DMS53 treated with DMSO at 0.1 percent for 48 hours (cell line): Measurements from ENCODE around the gene FADS3.

Source experiments
- DNase-seq: peaks from one replicate; lab custom pipeline; 2025; ENCODE audit not compliant: unreplicated experiment; lab: John Stamatoyannopoulos, UW

The FADS3 gene

DNA sequence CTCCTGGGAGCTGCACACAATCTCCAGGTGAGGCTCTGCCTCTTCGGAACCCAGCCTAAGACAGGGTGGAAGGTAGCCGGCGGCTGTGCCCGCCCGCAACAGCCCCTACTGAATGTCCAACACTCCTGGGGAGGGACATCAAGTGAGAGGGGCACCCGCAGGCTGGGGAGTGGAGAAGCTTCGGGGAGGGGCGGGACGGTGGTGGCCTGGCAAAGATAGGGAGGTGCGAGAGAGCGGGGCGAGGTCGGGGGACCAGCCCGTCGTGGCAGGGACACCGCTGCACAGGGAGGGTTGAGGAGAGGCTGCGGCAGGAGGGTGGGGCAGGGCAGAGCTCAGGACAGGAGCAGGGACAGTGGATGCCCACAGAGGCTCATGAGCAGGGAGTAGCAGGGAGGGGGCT lies 8.9 kb upstream of the FADS3 start:
- no peak for DNase-seq

DNA sequence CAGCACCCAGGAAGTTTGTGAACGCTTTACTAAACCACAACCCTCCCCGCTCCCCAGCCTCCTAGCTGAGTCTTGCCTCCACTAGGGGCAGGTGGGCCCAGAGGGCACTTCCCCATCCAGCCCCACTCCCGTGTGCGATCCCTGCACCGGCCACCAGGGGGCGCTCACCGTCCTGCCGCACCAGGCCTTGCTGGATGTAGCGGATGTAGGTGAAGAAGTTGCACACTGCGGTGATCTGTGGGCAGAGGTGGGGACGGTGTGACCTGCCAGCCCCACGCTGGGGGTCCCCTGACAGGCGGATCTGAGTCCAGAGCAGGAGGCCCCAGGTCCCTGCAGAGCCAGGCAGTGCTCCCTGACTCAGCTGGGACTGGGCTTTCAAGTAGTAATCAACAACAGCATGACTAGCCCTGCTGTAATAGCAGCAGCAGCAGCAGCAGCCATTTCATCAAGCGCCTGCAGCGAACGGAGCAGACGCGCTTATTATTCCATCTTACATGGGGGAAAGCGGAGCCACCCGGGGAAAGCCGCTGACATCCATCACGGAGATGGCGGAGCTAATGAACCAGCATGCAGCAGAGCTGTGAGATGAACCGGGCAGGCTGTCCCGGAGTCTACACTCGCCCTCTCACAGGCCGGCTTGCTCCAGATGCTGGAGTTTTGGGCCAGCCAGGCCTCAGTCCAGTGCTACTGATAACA lies 7.9 kb upstream of the FADS3 start:
- DNase-seq: peak; percentile 56

- no peak for DNase-seq
Measured at GRCh38 chr11:61898247-61898582, 6.9 kb upstream of the FADS3 start.

GRCh38 chr11:61897387-61898246 lies 6.3 kb upstream of the FADS3 start:
- DNase-seq: peak; percentile 51

DNA sequence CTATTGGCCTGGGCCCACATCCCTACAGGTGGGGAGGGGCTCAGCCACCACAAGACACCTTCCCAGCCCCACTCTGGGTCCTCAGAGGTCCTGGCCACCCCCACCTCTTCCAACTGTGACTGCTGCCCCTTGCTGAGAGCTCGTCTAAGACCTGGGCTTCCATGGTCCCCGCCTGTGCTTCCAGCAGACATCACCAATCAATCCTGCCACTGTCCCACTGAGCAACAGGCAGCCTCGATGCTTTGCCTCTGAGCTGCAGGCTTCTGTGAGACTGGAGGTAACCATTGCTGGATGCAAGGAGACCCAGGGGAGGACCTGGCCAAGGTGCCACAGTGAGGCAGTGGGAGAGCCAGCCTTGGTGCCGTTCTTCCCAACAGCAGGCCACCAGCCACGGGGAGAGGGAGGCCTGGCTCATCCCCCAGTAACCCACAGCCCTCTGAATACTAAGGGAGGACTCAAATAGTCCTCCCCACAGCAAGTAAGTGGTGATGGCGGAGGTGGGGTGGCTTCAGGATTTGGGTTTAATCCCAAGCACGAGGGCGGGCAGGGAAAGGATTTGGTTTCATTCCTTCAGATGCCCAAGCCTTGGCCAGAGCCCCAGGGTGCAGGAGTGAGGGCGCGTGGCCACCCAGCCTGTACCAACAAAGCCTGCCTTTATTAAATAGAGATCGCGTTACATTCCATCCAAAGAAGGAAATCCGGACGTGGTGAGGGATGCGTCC lies 5.5 kb upstream of the FADS3 start:
- no peak for DNase-seq

DNA sequence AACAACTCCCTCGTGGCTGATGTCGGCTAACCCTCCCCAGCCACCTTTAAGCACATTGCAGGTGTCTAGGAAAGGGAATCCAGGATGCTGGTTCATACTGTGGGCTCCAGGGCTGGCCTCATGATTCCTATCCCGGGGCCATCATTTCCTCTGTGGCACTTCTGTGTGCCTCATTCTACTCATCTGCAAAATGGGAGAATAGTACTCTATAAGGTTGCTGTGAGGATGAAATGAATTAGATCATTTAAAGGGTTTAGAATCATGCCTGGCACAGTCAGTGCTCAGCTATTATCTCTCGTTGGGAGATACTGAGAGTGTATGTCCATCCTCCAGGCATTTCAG lies 4.3 kb upstream of the FADS3 start:
- DNase-seq: no peak

DNA sequence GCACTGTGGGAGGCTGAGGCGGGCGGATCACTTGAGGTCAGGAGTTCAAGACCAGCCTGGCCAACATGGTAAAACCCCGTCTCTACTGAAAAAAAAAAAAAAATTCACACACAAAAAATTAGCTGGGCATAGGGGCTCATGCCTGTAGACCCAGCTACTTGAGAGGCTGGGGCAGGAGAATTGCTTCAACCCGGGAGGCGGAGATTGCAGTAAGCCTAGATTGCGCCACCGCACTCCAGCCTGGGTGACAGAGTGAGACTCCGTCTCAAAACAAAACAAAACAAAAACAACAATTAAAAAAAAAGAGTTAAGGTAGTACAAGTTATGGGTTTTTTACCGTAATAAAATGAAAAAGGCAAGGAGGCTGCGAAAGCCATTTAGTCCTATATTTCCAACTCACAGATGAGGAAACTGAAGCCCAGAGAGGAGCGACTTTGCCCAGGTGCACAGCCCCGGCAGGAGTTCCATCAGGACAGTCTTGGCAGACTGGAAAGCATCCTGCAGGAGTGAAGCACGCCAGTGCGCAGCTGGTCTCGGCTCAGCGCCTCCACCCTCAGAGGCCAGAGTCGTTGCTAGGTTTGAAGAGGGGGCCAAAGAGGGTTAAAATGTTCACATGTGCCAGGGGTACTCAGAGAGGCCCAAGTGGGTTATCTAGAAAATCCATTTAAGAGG lies 3.8 kb upstream of the FADS3 start:
- no peak for DNase-seq

- no peak for DNase-seq
Measured at GRCh38 chr11:61893981-61894380, 2.6 kb upstream of the FADS3 start.

- DNase-seq: no peak
Measured at GRCh38 chr11:61892085-61892370, 683 bp upstream of the FADS3 start.

GRCh38 chr11:61890529-61891330 lies 615 bp downstream of the FADS3 start:
- DNase-seq: peak; percentile 48

DNA sequence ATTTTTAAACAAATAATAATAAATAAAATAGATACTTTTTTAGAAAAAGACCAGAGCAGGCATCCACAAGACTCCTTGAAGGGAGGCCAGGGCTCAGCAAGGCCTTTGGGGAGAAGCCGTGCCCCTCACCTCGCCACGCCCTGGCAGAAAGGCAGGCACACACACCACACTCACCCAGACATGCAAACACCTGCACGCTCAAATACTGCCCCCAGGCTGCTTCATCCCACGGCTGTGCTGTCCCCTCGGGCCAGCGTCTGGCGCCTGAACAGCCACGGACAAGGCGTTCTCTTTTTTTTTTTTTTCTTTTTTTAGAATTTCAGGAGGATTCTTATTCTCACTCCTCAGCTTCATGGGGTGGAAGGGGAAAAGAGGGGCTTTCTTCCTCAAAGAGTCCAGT lies 1.5 kb downstream of the FADS3 start:
- no peak for DNase-seq

GRCh38 chr11:61888590-61888989 lies 2.8 kb downstream of the FADS3 start:
- no peak for DNase-seq

- no peak for DNase-seq
Measured at GRCh38 chr11:61887839-61888494, 3.4 kb downstream of the FADS3 start.

DNA sequence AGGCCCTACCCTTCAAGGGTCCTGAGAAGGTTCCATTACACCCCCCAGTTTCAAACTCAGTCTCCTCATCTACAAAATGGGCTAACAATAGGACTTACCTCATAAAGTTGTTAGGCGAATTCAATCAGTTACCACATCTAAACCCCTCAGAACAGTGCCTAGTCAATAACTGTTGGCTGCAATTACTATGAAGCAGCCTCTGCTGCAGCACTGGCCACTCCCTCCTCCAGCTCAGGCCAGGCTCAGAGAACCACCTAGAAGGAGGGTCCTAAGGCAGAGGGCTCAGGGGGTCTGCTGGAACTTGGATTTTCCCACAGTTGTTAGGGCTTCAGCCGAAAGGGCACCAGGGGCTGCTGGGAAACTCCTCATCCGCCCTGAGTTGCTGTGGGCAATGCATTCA lies 4.7 kb downstream of the FADS3 start:
- no peak for DNase-seq

- no peak for DNase-seq
Measured at GRCh38 chr11:61885784-61886580, 5.4 kb downstream of the FADS3 start.

DNA sequence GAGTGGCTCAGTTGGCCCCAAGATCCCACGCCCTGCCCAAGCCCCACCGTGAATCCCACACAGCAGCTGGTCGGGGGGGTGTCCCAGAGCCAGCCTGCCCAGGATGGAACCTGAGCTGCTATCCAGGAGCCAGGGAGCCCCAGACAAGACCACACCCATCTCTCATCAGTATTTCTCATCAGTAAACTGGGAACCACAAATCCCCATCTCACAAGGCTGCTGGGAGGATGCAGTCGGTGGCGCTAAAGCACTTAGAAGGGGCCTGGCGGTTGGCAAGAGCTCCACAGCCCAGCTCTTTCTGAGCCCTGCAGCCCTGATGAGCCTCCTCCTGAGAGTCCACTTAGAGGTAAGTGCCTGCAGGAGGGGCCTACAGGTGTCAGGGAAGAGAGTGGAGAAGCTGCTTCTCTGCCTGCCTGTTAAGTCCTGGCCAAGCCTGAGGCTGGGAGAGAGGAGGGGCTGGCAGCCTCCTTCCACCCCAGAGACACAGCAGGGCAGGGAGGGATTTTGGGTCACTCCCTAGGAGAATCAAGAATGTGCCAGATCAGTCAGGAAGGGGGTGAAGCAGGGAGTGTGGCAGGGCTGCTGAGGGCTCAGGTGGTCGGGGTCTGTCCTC lies 6.1 kb downstream of the FADS3 start:
- no peak for DNase-seq

DNA sequence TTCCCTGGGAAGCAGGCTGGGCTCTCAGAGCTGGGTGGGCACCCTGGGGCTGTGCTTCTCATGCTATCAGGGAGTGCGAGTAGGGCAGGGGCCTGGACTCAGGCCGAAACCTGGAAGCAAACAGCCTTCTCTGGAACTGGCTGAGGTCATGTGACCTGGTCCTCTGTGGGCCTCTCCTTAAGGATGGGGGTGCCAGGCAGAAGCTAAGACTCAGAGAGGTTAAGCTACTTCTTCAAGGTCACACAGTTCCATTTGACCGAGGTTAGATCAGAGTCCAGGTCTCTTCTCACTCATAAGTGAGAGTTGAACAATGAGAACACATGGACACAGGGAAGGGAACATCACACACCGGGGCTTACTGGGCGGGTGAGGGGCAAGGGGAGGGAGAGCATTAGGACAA lies 7.4 kb downstream of the FADS3 start:
- no peak for DNase-seq

DNA sequence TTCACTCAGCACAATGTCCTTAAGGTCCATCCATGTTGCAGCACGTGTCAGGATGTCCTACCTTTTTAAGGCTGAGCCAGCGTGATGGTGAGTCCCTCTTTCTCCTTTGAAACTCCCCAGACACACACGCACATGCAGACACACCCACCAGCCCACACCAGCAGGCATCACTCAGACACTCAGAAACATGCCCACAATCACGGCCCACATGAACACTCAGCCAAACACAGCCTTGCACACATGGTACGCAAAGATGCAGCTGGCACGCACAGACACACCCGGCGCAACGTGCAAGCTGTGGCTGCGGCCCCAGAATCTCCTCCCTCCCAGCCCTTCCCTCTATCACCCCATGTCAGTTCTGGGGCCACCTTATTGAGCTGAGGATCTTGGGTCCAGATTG lies 8.0 kb downstream of the FADS3 start:
- no peak for DNase-seq

DNA sequence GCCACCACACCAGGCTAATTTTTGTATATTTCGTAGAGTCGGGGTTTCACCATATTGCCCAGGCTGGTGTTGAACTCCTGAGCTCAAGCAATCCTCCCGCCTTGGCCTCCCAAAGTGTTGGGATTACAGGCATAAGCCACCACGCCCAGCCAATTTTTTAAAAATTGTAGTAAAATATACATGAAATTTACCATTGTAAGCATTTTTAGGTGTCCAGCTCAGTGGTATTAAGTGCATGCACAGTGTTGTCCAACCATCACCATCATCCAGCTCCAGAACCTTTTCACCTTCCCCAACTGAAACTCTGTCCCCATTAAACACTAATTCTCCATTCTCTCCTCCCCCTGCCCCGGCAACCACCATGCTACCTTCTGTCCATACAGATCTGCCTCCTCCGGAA lies 8.5 kb downstream of the FADS3 start:
- DNase-seq: no peak
